HepG2 (cell line): Measurements from ENCODE around the gene TBC1D24. TPM values are rescaled to one million over a fixed set of nuclear protein-coding genes. Genes with fewer than 3 reads are reported as not detected.
A peak's percentile ranks its signal among the peaks of the same experiment; 100 is the strongest.
"Not testable (repeated sequence)": the region's sequence is repeated elsewhere in the genome, so short reads cannot be mapped to it uniquely, and the experiment has no call there.

Experiments
- ATAC-seq: fragments of 200-7000 bp; cut with Tn5 transposase; 3 replicates; pipeline ENCODE4 v1.9.1; 2020; ENCODE audit warnings: mild to moderate bottlenecking, moderate library complexity
- BruUV-seq: library from RNA; stranded (reverse); fragments of 400-500 nt; replicated peaks from 2 replicates; lab custom pipeline; 2021; lab: Mats Ljungman, UMichigan
- CTCF ChIA-PET: fragments of 300-600 bp; formaldehyde crosslinking; extraction: SDS; loops from one replicate; lab custom pipeline; 2021; ENCODE audit warnings: low total read pairs, inconsistent platforms, low intra/inter-chr PET ratio; lab: Yijun Ruan, JAX
- POLR2A ChIA-PET: fragments of 350-600 bp; sonication (Branson Sonifier 250); formaldehyde crosslinking; loops from one replicate; lab custom pipeline; 2020; ENCODE audit warnings: antibody characterized with exemption, inconsistent platforms; lab: Yijun Ruan, JAX
- DNase-seq: peaks from one replicate; pipeline ENCODE4 v3.0.0-alpha.2; 2015; ENCODE audit warnings: low spot score
- FAIRE-seq: peaks from 3 replicates; lab custom pipeline; 2011; peaks lifted over from hg19 to GRCh38; lab: Jason Lieb, UNC
- H2AFZ ChIP-seq: one replicate; pipeline ENCODE4 v1.6.1; 2011; ENCODE audit warnings: low read length, inconsistent platforms
- H3K27ac ChIP-seq: fragments of 300-600 bp; 3 replicates; pipeline ENCODE4 v1.8.0; 2011; ENCODE audit warnings: mixed run types, mild to moderate bottlenecking, mixed read lengths, low read length, inconsistent platforms; ENCODE audit not compliant: insufficient read depth; ENCODE audit errors: extremely low read length
- H3K27me3 ChIP-seq, 2 experiments: fragments of 200-600 bp in 1 of 2; 2 replicates in 1 of 2; 3 replicates in 1 of 2; pipeline versions ENCODE4 v1.6.0 to v1.8.0; 2011; ENCODE audit warnings: low read length in 2 of 2, mild to moderate bottlenecking in 2 of 2, moderate library complexity in 2 of 2, inconsistent platforms in 1 of 2; ENCODE audit not compliant: insufficient read depth in 2 of 2, control insufficient read depth in 1 of 2
- H3K36me3 ChIP-seq, 2 experiments: fragments of 200-600 bp in 1 of 2; replicated peaks in 1 of 2; 2 replicates in 1 of 2; 3 replicates in 1 of 2; pipeline versions ENCODE4 v1.5.1 to v1.8.0; 2011; ENCODE audit warnings: low read length in 2 of 2, inconsistent platforms in 1 of 2; ENCODE audit not compliant: insufficient read depth in 2 of 2, control insufficient read depth in 1 of 2
- H3K4me1 ChIP-seq: 2 replicates; pipeline ENCODE4 v1.5.1; 2012; ENCODE audit warnings: low read length, inconsistent platforms; ENCODE audit not compliant: insufficient read depth
- H3K4me2 ChIP-seq: 2 replicates; pipeline ENCODE4 v1.6.0; 2011; ENCODE audit warnings: low read depth, low read length, inconsistent platforms
- H3K4me3 ChIP-seq, 3 experiments: fragments of 200-600 bp in 1 of 3; sonication (generic), shearing (Covaris generic) in 1 of 3; replicated peaks in 1 of 3; 2 replicates each; pipeline ENCODE4 v1.5.1; 2011 to 2016; ENCODE audit warnings: low read length in 3 of 3, inconsistent platforms in 2 of 3, low read depth in 2 of 3, mild to moderate bottlenecking in 2 of 3, control low read depth in 1 of 3, mixed read lengths in 1 of 3; ENCODE audit not compliant: insufficient read depth in 1 of 3
- H3K79me2 ChIP-seq: one replicate; pipeline ENCODE4 v1.6.1; 2011; ENCODE audit warnings: low read length, inconsistent platforms; ENCODE audit not compliant: insufficient read depth
- H3K9ac ChIP-seq: 2 replicates; pipeline ENCODE4 v1.6.0; 2011; ENCODE audit warnings: mild to moderate bottlenecking, low read depth, low read length, inconsistent platforms; ENCODE audit not compliant: insufficient read depth
- H3K9me3 ChIP-seq: 2 replicates; pipeline ENCODE4 v1.5.1; 2012; ENCODE audit warnings: mild to moderate bottlenecking, low read length
- H4K20me1 ChIP-seq: 2 replicates; pipeline ENCODE4 v1.6.0; 2011; ENCODE audit warnings: inconsistent platforms, mild to moderate bottlenecking, low read length, moderate library complexity; ENCODE audit not compliant: insufficient read depth
- CAMTA2 ChIP-seq: sonication (generic); formaldehyde crosslinking; IDR thresholded peaks from 2 replicates; pipeline ENCODE4 v1.4.0; 2020; ENCODE audit warnings: mild to moderate bottlenecking, missing genetic modification reagents, borderline replicate concordance
- CREB3 ChIP-seq: sonication (generic); formaldehyde crosslinking; IDR thresholded peaks from 2 replicates; pipeline ENCODE4 v1.5.0; 2020; ENCODE audit warnings: missing genetic modification reagents
- ISL2 ChIP-seq: sonication (generic); formaldehyde crosslinking; IDR thresholded peaks from 2 replicates; pipeline ENCODE4 v1.5.0; 2020; ENCODE audit warnings: missing genetic modification reagents
- KDM1A ChIP-seq: IDR thresholded peaks from 2 replicates; pipeline ENCODE4 v1.6.1; 2016; ENCODE audit warnings: missing compliant biosample characterization
- POLR2A ChIP-seq, 2 experiments: IDR thresholded peaks; 2 replicates each; pipeline ENCODE4 v1.6.1; 2011; ENCODE audit warnings: low read depth in 2 of 2, low read length in 2 of 2, mild to moderate bottlenecking in 1 of 2, moderate library complexity in 1 of 2; ENCODE audit not compliant: insufficient read depth in 1 of 2
- RBAK ChIP-seq: sonication (generic); formaldehyde crosslinking; IDR thresholded peaks from 2 replicates; pipeline ENCODE4 v1.5.1; 2020; ENCODE audit warnings: mild to moderate bottlenecking, missing genetic modification reagents
- SMAD9 ChIP-seq: sonication (generic); formaldehyde crosslinking; IDR thresholded peaks from 2 replicates; pipeline ENCODE4 v1.5.1; 2020; ENCODE audit warnings: mild to moderate bottlenecking, missing genetic modification reagents
- TBL1XR1 ChIP-seq: fragments of 150-350 bp; IDR thresholded peaks from 2 replicates; pipeline ENCODE4 v1.6.1; 2014; ENCODE audit warnings: borderline replicate concordance, low read length; ENCODE audit not compliant: partially characterized antibody
- XBP1 ChIP-seq: sonication (generic); formaldehyde crosslinking; IDR thresholded peaks from 2 replicates; pipeline ENCODE4 v1.5.0; 2020; ENCODE audit warnings: missing genetic modification reagents
- ZFY ChIP-seq: sonication (generic); formaldehyde crosslinking; IDR thresholded peaks from 2 replicates; pipeline ENCODE4 v1.4.0; 2020; ENCODE audit warnings: missing genetic modification reagents
- ZMYM3 ChIP-seq: sonication (generic); formaldehyde crosslinking; IDR thresholded peaks from 2 replicates; pipeline ENCODE4 v1.5.1; 2020; ENCODE audit warnings: mild to moderate bottlenecking, missing genetic modification reagents
- ZNF232 ChIP-seq: sonication (generic); formaldehyde crosslinking; IDR thresholded peaks from 2 replicates; pipeline ENCODE4 v1.4.0; 2020; ENCODE audit warnings: missing genetic modification reagents, borderline replicate concordance
- ZNF263 ChIP-seq: sonication (generic); formaldehyde crosslinking; IDR thresholded peaks from 2 replicates; pipeline ENCODE4 v1.4.0; 2020; ENCODE audit warnings: missing genetic modification reagents
- ZNF576 ChIP-seq: sonication (generic); formaldehyde crosslinking; IDR thresholded peaks from 2 replicates; pipeline ENCODE4 v1.4.0; 2020; ENCODE audit warnings: mild to moderate bottlenecking, missing genetic modification reagents
- ZNF629 ChIP-seq: sonication (generic); formaldehyde crosslinking; conservative IDR thresholded peaks from 2 replicates; pipeline ENCODE4 v1.5.0; 2020; ENCODE audit warnings: missing genetic modification reagents
- ZNF770 ChIP-seq: sonication (generic); formaldehyde crosslinking; IDR thresholded peaks from 2 replicates; pipeline ENCODE4 v1.5.0; 2020; ENCODE audit warnings: mild to moderate bottlenecking, missing genetic modification reagents
- WGBS: methylation state at CpG from one replicate; pipeline ENCODE4 v1.1.6; 2017; ENCODE audit warnings: low lambda C conversion rate; 5-methylcytosine and 5-hydroxymethylcytosine counted together
- in situ Hi-C: cut with HindIII; loops from 2 replicates; pipeline ENCODE4 v1.10.0; 2017; ENCODE audit warnings: low pct_unique_long_range_greater_than_20kb; ENCODE audit not compliant: extremely low pct_ligation_motif_present
- intact Hi-C: fragments of 100-400 bp; cut with micrococcal nuclease; formaldehyde crosslinking; loops from one replicate; pipeline ENCODE4 v1.10.0; 2022; ENCODE audit not compliant: unreplicated experiment
- polyA plus RNA-seq, 8 experiments: library from polyadenylated mRNA; depleted of rRNA in 3 of 8; stranded (reverse) in 7 of 8; unstranded in 1 of 8; fragments of >200 nt; fragmentation: Illumina TruSeq in 4 of 8; extraction: Trizol in 4 of 8; gene quantifications; 2 replicates each; pipeline versions ENCODE4 v1.2.1 to v1.2.3, GENCODE V29; 2011 to 2016; ENCODE audit warnings: low read depth in 4 of 8, missing spikeins in 1 of 8, mixed read lengths in 1 of 8; ENCODE audit not compliant: insufficient read depth in 1 of 8
- total RNA-seq, 5 experiments: library from RNA; depleted of rRNA; stranded (reverse); fragments of >200 nt; fragmentation: Illumina TruSeq; extraction: Trizol; gene quantifications; 2 replicates each; pipeline ENCODE4 v1.2.3, GENCODE V29; 2016; ENCODE audit warnings: low read depth in 1 of 5

Gene TBC1D24
- total and polyA plus RNA-seq, 2 of the 13 experiments (the other 11 are each of a cell fraction or from before 2014, with no cell fraction given): 7.7 to 13.7 TPM

GRCh38 chr16:2534335-2534734 lies 59.4 kb downstream of the TBC1D24 start:
- H3K4me3 ChIP-seq, BruUV-seq, H4K20me1 ChIP-seq, H3K79me2 ChIP-seq, H3K36me3 ChIP-seq, FAIRE-seq, H2AFZ ChIP-seq, in situ Hi-C loops, intact Hi-C loops, H3K9ac ChIP-seq, CTCF ChIA-PET, DNase-seq, ATAC-seq, H3K9me3 ChIP-seq, H3K27me3 ChIP-seq: not testable (repeated sequence)
- POLR2A ChIA-PET: interaction anchor here (1.0 to 2.2 kb wide), 2 partner anchors 20 to 60 kb away, joined by 4 to 10 read pairs; partner anchors contain the start of genes ATP6V0C and TBC1D24
- WGBS: 34% methylated on average over 5 of the region's 5 CpGs
- Histone ChIP-seq H3K27ac (peak overlapping the region; percentile 46), H3K4me2 (peak overlapping the region; percentile 68; the same call in 1 of the 2 replicates), H3K4me1 (peaks cover 58% of the 10 kb centered on the region)
- TF ChIP-seq ZMYM3 (CRISPR knock-in tag) (peak; percentile 52; the same call in 1 of the 2 replicates), KDM1A (CRISPR knock-in tag) (peak; percentile 32; the same call in 1 of the 2 replicates), POLR2A (IDR thresholded peaks at IDR 0.05; ENCODE audit: insufficient read depth in 1 of 2, low read depth in 2 of 2, low read length in 2 of 2) (0 out of 4 replicates have a peak, but pooled peaks of 1 of the 2 experiments have one; percentile 24), ZNF629 (peak; percentile 95)

GRCh38 chr16:2535625-2536013 lies 60.7 kb downstream of the TBC1D24 start:
- POLR2A ChIA-PET: interaction anchor here (1.0 to 3.0 kb wide), 5 partner anchors 11 to 61 kb away, joined by 4 to 17 read pairs (median 4); partner anchors contain the start of genes AMDHD2, ATP6V0C and TBC1D24
- H4K20me1 ChIP-seq: 0 out of 2 replicates have a peak, but pooled peaks cover 3% of the 10 kb centered on the region
- intact Hi-C loops (no loop called here), in situ Hi-C loops (no loop called here)
- BruUV-seq: no TSS peak
- ATAC-seq (no peak), DNase-seq (no peak), FAIRE-seq (no peak)
- peaks cover 18% of the 10 kb centered on the region for H3K79me2 ChIP-seq
- no peaks in the 10 kb centered on the region for H3K27me3 ChIP-seq
- peak overlapping the region; percentile 12 to 56 (median 40); a peak in 4 of 6 replicates for H3K4me3 ChIP-seq
- H3K4me1 ChIP-seq: peaks cover 71% of the 10 kb centered on the region
- peak overlapping the region; percentile 63 for H3K27ac ChIP-seq
- H3K36me3 ChIP-seq: peaks cover 0 to 3% of the 10 kb centered on the region in 2 experiments; a peak in 1 of 5 replicates
- peak overlapping the region; percentile 68 for H3K4me2 ChIP-seq
- H3K9me3 ChIP-seq: no peaks in the 10 kb centered on the region
- no peak overlapping the region for H2AFZ ChIP-seq
- WGBS: 23% methylated on average over 8 of the region's 9 CpGs
- CTCF ChIA-PET: no interaction called here
- H3K9ac ChIP-seq: peak overlapping the region; percentile 44; the same call in 1 of the 2 replicates
- TF ChIP-seq ZFY (peak; percentile 48; the same call in 1 of the 2 replicates), CREB3 (CRISPR knock-in tag) (no peak), ZNF232 (CRISPR knock-in tag) (peak; percentile 44; the same call in 1 of the 2 replicates), ISL2 (CRISPR knock-in tag) (0 out of 2 replicates have a peak, but pooled peaks have one; percentile 22), CAMTA2 (CRISPR knock-in tag) (0 out of 2 replicates have a peak, but pooled peaks have one; percentile 8), ZNF770 (CRISPR knock-in tag) (0 out of 2 replicates have a peak, but pooled peaks have one; percentile 8), TBL1XR1 (no peak), SMAD9 (CRISPR knock-in tag) (no peak), RBAK (peak; percentile 98; the same call in 1 of the 2 replicates), ZNF576 (CRISPR knock-in tag) (no peak), ZNF263 (0 out of 2 replicates have a peak, but pooled peaks have one; percentile 14), XBP1 (CRISPR knock-in tag) (no peak)
